T-helper 2 cell treated with Interferon-gamma antibody and Interleukin-4, amounts not matched to agents 100 ng/mL and 5 ng/mL, for 36 hours (primary cell): ENCODE results near the gene NR1I2. TPM values are rescaled to one million over a fixed set of nuclear protein-coding genes. Genes with fewer than 3 reads are reported as not detected.

Experiments
- intact Hi-C: fragments of 100-400 bp; cut with micrococcal nuclease; formaldehyde crosslinking; loops from one replicate; pipeline ENCODE4 v1.15.1; 2023
- total RNA-seq: library from RNA; stranded (reverse); gene quantifications from 2 replicates; pipeline ENCODE4 v1.2.3, GENCODE V29; 2022

NR1I2 gene
- 0.07 and 0.09 TPM in 2 replicates for total RNA-seq

- intact Hi-C loops: no loop called here
Measured at GRCh38 chr3:119781330-119782198, at the start of gene NR1I2. TSS of gene NR1I2 (plus strand) at chr3:119782101.

- intact Hi-C loops: no loop called here
Measured at GRCh38 chr3:119733812-119734211, 48.1 kb upstream of the NR1I2 start.

GRCh38 chr3:119738741-119739140 lies 43.2 kb upstream of the NR1I2 start:
- intact Hi-C loops: no loop called here

- intact Hi-C loops: no loop called here
Measured at GRCh38 chr3:119741657-119742590, 40.0 kb upstream of the NR1I2 start.

GRCh38 chr3:119743921-119744320 lies 38.0 kb upstream of the NR1I2 start:
- intact Hi-C loops: no loop called here

GRCh38 chr3:119745942-119746341 lies 36.0 kb upstream of the NR1I2 start:
- intact Hi-C loops: no loop called here

- intact Hi-C loops: no loop called here
Measured at GRCh38 chr3:119746423-119746822, 35.5 kb upstream of the NR1I2 start.

- intact Hi-C loops: no loop called here
Measured at GRCh38 chr3:119747357-119747756, 34.5 kb upstream of the NR1I2 start.

GRCh38 chr3:119748991-119749390 lies 32.9 kb upstream of the NR1I2 start:
- intact Hi-C loops: no loop called here

- intact Hi-C loops: no loop called here
Measured at GRCh38 chr3:119751423-119751822, 30.5 kb upstream of the NR1I2 start.

- intact Hi-C loops: no loop called here
Measured at GRCh38 chr3:119759962-119760361, 21.9 kb upstream of the NR1I2 start.

- intact Hi-C loops: no loop called here
Measured at GRCh38 chr3:119762876-119763275, 19.0 kb upstream of the NR1I2 start.

GRCh38 chr3:119763466-119763865 lies 18.4 kb upstream of the NR1I2 start:
- intact Hi-C loops: no loop called here

- intact Hi-C loops: no loop called here
Measured at GRCh38 chr3:119765239-119765638, 16.7 kb upstream of the NR1I2 start.

- intact Hi-C loops: no loop called here
Measured at GRCh38 chr3:119767936-119768601, 13.8 kb upstream of the NR1I2 start.

GRCh38 chr3:119768668-119769393 lies 13.1 kb upstream of the NR1I2 start:
- intact Hi-C loops: no loop called here

GRCh38 chr3:119769394-119770149 lies 12.3 kb upstream of the NR1I2 start:
- intact Hi-C loops: no loop called here

GRCh38 chr3:119774444-119774843 lies 7.5 kb upstream of the NR1I2 start:
- intact Hi-C loops: no loop called here

- intact Hi-C loops: no loop called here
Measured at GRCh38 chr3:119776304-119776703, 5.6 kb upstream of the NR1I2 start.

GRCh38 chr3:119778176-119778575 lies 3.7 kb upstream of the NR1I2 start:
- intact Hi-C loops: no loop called here
